Loucy (cell line): ENCODE measurements around the gene PSD2.

Experiments
- EZH2phosphoT487 ChIP-seq: fragments of 200-600 bp; IDR thresholded peaks from 2 replicates; pipeline ENCODE4 v1.6.1; 2018; ENCODE audit warnings: antibody characterized with exemption, mild to moderate bottlenecking, moderate library complexity, borderline replicate concordance
- TF ChIP-seq, protein P1 (sequence below): fragments of 200-600 bp; sonication (generic); conservative IDR thresholded peaks from 2 replicates; pipeline ENCODE4 v1.5.1; 2014; ENCODE audit warnings: mild to moderate bottlenecking, antibody characterized with exemption, low read length

DNA sequence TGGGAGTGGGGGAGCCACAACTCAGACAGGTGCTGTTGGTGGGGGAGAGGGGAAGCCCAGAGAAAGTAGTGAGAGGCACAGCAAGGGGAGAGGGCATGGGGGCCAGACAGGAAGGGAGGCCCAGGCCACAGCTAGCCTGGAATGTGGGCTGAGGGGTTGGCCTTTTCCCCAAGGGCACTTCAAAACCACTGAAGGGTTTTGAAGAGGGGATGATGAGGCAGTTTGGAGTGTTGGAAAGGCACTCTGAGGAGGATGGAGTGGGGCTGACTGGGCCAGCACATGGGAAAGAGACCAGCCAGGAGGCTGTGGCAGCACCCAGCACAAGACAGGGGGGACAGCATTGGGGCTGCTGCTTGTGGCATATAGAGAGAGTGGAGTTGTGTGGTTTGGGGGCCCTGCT is 3.8 kb downstream of the PSD2 start:
- TF ChIP-seq, protein P1, sequence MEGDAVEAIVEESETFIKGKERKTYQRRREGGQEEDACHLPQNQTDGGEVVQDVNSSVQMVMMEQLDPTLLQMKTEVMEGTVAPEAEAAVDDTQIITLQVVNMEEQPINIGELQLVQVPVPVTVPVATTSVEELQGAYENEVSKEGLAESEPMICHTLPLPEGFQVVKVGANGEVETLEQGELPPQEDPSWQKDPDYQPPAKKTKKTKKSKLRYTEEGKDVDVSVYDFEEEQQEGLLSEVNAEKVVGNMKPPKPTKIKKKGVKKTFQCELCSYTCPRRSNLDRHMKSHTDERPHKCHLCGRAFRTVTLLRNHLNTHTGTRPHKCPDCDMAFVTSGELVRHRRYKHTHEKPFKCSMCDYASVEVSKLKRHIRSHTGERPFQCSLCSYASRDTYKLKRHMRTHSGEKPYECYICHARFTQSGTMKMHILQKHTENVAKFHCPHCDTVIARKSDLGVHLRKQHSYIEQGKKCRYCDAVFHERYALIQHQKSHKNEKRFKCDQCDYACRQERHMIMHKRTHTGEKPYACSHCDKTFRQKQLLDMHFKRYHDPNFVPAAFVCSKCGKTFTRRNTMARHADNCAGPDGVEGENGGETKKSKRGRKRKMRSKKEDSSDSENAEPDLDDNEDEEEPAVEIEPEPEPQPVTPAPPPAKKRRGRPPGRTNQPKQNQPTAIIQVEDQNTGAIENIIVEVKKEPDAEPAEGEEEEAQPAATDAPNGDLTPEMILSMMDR = no peak
- TF ChIP-seq EZH2phosphoT487 = no peak
